ENCODE measurements around the gene ITPR3. TPM values are rescaled to one million over a fixed set of nuclear protein-coding genes. Genes with fewer than 3 reads are reported as not detected.

Gene ITPR3
- polyA plus RNA-seq, 3 donors = 7.5 to 8.1 (median 7.6) TPM

DNA sequence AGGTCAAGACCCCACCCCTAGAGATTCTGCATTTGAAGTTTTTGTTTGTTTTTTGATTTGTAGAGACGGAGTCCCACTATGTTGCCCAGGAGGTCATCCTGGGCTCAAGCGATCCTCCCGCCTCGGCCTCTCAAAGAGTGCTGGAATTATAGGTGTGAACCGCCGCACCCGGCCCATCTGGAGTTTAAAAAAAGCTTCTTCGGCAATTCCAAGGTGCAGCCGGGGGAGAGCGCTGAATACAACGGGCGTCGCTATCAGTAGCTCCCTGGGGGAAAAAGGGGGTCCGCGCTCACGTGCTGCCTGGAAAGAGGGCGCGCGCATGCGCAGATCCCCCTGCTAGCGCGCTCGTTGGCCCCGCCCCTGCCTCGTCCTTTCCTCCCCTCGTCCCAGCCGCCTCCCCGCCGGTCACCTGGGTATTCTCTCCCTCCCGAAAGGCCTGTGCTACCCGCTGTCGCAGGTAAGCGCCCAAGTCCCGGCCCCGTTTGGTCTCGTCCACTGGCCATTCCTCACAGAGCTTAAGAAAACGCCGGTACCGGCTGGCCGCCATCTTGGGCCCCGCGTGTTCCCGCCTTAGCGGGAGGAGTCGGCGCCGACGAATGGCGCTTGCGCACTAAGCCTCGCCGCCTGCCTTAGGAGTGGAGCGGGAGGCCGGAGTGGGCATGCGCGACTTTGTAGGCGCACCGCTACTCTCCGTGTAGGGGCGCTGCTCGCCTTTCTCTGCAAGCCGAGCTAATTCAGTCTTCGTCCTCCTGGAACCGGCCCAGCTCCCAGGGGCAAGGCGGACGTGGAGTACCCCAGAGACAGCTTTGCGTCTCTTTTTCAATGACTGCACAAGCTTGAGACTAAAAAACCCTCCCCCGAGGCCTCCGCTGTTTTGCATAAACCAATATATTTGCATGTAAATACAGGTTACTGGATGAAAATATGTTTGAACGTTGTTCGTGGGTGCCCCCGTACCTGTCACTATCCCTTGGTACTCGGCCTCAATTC, 90.3 kb downstream of the ITPR3 start, which contains the start of gene UQCC2:
Gene UQCC2 (minus strand): TSS at position 561 of the 990 bp plus-strand sequence. CDS start 14 bp downstream, at position 547.
- peak; percentile 90 to 97 (median 91) for DNase-seq (ENCODE audit: low read depth in 3 of 3, low spot score in 2 of 3)

DNA sequence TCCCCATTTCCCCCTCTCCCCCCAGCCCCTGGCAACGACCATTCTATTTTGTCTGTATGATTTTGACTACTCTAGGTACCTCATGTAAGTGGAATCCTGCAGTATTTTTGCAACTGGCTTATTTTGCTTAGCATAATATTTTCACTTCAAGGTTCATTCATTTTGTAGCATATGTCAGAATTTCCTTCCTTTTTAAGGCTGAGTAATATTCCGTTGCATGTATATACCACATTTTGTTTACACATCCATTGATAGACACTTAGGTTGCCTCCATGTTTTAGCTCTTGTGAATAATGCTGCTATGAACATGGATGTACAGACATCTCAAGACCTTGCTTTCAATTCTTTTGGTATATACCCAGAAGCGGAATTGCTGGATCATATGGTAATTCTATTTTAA, 91.8 kb downstream of the ITPR3 start:
- DNase-seq (ENCODE audit: low read depth in 3 of 3, low spot score in 2 of 3) = no peak

DNA sequence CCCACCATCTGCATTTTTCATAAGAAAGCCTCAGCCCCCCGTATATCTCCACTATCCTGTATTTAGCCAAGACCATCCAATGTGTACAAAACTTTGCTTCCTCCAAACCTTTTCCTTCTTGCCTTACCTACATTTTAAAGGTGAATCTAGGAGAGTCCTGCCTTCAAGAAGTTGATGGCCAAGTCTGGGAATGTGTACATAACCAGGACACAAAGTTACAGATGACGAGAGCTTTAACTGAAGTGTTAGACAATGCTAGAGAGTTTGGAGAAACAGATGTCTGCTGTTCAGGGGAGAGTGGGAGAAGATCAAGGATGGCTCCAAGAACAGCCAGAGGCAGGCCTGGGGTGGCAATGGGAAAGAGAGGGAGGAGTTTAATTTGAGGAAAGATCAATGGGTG, 92.7 kb downstream of the ITPR3 start:
- DNase-seq (ENCODE audit: low read depth in 3 of 3, low spot score in 2 of 3) = no peak

DNA sequence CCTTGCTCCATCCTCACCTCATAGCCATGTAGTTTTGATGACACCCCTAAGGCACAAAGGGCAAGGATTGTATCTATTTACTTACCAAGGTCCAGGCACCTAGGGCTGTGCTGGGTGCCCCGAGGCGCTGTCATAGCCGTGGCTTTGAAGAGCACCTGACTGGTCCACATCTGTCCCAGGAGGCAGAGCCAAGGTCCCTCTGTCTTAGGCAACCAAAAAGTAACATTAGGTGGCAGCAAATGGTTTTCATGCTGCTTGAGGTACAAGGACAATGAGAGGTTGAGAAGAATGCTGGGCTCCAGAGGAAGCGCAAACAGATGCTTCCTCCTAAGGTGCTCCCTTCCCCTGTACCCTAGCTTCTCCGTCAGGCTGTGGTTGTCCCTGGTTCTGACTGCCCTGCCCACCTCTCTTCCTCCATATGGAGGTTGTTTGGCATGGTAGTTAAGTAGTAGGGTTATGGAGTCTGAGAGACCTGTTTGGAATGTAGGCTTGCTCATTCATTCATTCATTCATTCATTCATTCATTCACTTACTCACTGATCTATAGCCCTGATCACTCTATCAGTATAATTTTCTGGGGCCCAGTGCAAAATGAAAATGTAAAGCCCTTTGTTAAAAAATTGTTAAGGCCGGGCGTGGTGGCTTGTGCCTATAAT, 93.4 kb downstream of the ITPR3 start:
- no peak for DNase-seq (ENCODE audit: low read depth in 3 of 3, low spot score in 2 of 3)

DNA sequence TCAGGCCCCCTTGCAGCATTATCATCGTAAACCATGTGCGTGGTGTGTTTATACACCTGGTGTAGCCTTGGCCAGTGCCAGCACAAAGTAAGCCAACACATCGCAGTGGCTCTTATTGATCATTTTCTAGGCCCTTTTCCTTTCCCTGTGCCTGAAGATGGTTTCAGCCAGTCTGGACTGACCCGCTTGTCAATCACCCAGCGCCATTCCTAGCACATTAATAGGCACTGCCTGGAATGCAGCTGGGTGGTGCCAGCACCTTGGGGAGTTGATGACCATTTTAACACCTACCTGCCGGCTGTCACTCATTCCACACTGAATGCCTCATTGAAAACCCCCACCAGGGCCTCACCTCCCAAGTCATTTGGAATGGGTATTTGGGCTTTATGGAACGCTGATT, 95.3 kb downstream of the ITPR3 start:
- no peak for DNase-seq (ENCODE audit: low read depth in 3 of 3, low spot score in 2 of 3)

DNA sequence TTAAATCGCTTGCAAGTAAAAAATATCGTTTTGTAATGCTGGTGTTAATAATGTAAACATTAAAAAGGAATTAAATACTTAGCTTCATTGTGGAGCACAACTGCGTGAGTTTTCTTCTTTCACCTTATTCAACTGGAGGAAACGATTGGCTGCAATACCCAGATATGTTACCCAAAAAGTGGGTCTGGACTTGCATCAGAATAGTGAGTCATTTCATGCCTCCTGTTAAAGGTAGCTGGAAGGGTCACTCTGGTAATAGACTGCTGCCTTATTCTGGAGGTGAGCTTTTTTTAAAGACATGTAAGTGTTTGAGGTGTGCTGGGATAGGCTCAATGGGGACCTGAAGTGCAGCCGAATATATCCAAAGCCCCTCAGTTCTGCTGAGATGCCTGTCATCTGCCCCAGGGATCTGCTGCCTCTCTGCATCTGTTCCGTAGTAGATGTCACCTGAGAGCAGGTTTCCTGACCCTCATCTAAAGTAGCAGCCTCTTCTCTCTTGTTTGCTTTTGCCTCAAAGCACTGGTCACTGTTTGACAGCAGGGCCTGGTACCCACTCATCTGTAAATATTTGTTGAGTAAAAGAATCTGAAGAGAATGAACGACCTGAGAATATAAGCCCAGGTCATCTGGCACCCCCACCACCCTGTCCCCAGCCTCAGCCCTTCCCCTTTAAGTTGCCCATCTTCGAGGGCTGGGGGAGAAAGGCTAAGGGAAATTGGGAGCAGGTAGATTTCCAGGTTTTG, 95.9 kb downstream of the ITPR3 start:
- no peak for DNase-seq (ENCODE audit: low read depth in 3 of 3, low spot score in 2 of 3)

DNA sequence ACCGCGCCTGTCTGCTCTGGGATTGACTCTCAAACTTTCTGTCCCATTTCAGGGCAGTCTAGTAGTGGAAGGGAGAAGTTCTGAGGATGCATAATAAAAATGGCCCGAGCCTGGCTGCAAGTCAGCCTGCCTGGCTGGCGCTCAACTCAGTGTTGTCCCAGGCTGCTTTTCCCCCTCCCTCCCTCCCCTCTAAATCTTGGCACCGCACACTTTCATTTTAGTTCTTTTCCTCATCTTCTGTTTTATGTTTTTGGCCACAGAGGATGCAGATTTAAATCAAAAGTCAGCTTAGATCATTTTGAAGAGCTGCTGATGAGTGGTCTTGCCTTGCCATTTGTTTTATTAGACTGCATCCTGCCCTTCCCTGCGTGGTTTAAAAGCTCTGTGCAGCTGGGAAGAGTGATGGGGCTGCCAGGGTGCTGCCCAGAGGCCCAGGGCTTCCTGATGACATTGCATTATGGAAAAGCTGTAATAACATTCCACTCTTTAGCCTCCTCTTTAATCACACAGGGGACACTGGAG, 96.9 kb downstream of the ITPR3 start:
- no peak for DNase-seq (ENCODE audit: low read depth in 3 of 3, low spot score in 2 of 3)

DNA sequence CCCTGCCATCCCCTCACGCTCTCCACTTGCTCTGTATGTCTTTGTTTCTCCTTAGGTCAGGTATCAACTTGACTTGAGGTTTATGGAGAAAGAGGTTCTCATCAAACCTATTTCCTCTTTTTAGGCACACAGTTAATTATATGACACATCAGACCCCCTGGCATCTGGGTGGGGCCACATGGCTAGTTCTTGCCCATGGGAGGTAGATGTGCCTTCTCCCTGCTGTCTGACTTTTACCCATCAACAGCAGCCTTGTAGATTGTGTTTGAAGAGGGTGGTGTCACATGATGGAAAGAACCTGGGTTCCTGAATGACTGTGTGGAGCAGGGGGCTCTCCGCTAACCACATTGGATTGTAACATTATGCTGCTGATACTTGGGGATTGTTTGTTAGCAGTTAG, 97.6 kb downstream of the ITPR3 start:
- DNase-seq (ENCODE audit: low read depth in 3 of 3, low spot score in 2 of 3) = no peak

DNA sequence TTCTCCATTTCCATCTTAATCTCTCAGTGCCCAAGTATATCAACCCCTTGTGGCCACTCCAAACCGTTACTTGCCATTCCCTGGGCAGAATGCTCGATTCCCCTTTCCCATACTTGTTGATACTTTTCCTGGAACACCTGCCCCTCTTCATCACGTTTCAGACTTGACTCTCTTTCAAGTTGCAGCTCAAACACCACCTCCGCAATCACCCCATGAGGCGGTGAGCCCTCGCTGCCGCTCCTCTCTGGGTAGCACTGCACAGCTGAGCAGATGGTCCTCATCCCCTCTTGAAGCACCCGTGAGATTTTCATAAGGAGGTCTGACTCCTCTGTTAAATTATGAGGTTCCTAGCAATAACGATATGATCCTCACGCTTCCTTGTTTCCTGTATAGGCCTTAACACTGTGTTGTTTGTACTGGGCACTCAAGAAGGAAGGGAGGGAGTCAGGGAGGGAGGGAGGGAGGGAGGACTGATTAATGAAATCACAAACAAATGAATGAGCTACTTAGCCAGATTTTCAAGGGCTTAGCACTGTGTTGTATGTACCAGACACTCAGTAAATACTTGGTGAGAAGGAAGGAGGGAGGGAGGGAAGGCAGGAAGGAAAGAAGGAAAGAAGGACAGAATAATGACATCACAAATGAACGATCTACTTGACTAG, 98.3 kb downstream of the ITPR3 start:
- no peak for DNase-seq (ENCODE audit: low read depth in 3 of 3, low spot score in 2 of 3)

DNA sequence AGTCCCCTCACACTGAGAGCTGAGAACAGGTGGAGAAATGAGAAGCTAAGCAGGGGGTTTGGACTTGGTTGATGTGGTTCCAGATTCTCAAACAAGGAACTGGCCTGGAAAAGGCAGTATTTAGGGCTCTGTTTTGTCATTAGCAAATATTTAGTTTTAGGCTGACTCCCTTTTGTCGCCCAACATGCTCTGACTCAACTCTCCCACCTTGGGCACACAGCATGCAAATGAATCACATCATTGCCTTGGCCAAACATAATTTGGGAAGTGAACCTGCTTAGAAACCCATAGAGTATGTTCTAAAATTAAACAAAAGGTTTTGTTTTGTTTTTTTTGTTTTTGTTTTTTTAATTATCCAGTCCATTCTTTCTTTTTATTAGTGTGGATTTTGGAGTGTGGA, 99.9 kb downstream of the ITPR3 start:
- no peak for DNase-seq (ENCODE audit: low read depth in 3 of 3, low spot score in 2 of 3)

DNA sequence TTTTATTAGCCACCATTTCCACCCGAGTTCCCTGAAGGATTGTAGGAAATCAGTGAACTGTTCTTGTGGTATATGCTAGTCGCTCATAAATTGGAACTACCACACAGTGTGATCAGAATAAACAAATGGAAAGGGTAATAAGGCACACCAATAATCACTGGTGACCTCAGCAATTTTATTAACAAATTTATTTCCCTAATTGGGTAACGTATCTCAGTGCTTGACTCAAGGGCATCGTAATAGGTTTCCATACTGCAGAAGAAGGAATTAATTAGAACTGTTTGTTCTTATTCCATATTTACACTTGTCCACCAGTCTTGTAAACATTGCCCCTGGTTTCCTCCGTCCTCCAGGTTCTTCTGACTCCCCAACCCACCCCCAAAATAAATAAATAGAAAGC, 100.4 kb downstream of the ITPR3 start:
- DNase-seq (ENCODE audit: low read depth in 3 of 3, low spot score in 2 of 3) = no peak

DNA sequence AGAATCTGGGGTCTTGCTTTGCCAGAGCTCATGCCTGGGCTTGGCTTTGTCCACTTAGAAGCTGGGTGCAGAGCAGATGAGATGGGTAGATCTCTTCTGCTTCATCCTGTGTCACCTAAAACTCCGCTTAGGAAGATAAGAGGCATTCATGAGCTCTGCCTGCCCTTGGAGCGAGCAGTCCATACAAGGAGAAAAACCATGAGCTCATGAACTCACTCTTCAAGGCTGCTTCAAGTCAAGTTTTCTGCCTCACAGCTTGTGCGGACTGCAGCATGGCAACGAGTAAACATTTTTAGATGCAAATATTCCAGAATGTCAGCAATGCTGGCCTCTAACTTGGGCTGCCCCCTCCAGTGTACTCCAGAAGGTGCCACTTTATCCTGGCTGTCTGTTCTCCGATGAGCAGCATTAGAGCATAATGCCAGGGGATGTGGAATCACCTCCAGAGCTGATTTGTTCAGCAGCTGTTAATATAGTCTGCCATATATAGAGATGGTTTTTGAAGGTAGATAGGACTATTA, 101.0 kb downstream of the ITPR3 start:
- DNase-seq (ENCODE audit: low read depth in 3 of 3, low spot score in 2 of 3) = no peak

DNA sequence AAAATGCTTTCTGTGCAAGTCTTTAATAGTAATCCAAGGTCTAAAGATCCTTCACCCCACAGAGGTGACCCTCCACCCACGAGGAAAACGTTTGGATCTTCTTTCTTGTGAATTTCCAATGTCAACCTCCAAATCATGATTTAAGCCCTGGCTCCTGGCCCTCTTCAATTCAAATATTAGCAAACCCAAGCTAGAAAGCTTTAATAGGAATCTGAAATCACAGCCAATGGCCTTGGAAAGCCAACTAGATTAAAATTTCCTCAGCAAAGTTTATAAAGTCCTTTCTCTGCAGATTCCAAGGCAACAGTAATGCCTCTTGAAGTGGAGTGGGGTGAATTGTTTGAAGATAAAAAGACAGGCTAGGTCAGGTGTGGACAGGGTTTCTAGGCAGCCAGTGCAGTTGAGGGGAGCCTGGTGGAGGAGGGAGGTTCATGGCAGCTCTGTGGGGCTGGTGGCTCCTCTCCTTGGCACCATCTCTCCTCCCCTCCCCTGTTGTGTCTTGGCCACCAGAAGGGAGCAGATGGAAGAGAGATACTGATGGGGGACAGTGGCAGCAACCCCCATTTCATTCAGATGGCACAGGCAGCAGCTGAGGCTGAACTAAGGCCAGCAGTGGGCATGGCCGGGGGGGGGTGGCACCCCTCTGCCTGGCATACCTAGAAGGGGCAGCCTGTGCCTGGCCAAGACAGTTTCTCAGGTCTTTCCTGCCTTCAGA, 102.4 kb downstream of the ITPR3 start:
- DNase-seq (ENCODE audit: low read depth in 3 of 3, low spot score in 2 of 3) = no peak

DNA sequence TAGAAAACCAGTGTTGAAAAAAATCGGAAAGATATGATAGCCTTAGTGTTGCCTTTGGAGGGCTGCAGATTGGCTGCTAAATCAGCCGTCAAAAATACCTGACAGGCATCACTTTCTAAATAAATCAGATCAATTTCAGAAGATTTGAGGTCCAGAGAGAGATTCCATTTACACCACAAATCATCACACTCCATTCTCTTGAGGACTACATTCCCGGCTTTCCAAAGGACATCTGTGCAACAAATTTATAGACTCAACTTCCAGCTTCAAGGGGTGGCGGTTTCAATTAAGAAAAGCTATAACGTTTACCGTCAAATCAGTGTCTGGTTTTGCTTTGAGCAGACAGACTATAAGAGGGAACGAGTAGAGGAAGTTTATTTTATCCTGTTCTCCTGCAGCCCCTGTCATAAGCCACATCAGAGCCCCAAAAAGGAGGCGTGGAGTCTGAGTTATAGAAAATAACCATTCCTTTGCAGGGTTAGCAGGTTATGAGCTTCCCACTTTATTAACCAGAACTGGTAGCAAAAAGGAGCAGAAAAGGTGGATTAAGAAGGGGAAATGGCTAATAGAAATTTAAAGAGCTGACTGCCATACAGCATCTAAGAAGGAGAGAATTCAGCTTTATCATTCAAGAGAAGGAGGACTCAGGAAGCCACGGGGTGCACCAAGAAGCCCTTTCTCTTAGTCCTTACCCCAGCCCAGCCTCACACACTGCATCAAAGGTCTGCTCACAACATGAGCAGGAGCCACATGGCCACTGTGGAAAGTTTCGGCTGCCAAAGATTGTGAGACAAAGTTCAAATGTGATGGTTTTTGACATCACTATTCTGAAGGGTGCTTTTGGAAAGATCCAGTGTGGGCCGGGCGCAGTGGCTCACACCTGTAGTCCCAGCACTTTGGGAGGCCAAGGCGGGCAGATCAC, 103.2 kb downstream of the ITPR3 start:
- no peak for DNase-seq (ENCODE audit: low read depth in 3 of 3, low spot score in 2 of 3)

DNA sequence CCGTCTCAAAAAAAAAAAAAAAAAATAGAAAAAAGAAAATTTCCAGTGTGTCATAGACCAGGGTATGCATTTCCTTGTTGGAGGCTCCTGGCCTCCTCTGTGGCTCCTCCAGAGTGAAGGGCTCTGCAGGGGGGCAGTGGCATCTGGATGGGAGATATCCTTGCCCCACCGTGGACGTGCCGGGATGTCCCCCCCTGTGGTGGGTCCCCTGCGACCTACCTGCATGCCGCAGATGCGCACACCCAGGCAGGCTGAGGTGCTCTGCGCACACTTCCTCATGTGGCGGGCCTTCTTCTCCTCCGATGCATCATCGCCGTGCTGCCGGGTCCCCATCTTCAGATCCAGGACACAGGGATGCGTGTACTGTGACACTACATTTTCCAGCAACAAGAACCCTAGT, 104.1 kb downstream of the ITPR3 start:
- DNase-seq (ENCODE audit: low read depth in 3 of 3, low spot score in 2 of 3) = no peak

DNA sequence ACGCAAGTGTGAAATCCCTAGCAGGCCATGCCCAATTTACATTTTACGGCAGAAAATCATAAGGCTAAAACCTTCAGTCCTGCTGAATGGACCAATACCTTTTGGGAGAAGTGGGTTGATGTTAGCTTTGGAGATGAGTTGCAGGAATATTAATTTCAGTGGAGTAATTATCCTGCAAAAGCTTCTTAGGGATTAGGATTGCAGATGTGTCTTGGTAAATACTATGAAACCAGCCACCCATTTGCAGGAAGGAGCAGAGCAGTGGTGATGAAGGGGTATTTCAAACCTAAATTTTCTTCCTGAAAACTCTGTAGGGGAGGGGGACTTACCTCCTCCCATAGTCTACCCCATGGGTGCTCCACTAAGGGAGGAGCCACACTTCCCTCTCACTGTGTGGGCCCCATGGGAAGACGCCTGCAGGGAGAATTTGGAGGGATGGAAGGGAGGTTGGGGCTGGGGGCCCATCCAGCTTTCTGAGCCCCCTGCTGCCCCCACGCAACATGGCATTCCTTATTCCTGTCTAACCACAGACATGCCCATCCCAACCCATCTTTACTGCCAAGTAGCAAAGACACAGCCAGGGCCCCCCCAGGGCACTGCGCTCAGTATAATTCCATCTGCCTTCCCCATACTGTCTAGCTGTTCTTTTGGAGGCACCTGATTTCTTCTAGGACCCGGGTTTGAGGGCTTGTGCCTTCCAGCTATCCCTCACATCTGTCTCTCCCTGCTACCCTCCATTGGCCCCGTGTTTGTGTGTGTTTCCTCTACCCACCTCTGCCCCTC, 105.0 kb downstream of the ITPR3 start:
- DNase-seq (ENCODE audit: low read depth in 3 of 3, low spot score in 2 of 3) = no peak

DNA sequence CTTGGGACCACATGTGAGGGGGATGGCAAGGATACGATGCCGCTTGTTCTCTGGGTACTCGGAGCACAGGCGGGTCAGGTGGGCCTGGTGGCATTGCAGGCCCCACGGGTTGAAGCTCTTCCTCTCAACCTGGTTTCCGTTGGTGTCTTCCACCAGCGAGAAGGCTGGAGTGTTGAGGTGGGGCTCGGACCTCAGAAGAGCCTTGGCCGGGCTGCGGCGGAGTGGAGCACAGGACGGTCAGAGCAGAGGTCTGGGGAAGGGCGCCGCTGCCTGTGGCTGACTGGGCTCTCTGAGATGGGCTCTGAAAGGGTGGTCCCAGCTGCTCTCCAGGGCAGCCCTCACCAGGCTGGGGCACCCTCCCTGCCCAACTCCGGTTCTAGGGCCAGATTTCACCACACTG, 105.6 kb downstream of the ITPR3 start:
- no peak for DNase-seq (ENCODE audit: low read depth in 3 of 3, low spot score in 2 of 3)

DNA sequence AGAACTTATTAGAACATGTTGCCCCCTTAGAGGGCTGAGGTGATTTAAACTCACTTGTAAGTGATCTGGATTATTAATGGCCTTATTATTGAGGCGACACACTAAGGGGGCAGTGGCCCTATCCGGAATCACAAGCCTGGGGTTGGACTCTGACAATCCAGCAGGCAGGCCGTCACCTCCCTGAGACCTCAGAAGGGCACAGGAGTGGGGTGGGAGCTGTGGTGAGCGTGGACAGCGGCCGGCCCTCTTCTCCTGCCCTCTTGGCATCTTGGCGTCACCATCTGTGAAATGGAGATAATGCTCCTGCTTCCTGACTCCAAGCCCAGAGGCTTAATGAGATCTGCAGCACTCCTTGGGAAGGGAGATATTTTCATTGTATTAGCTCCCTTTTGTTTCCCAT, 106.0 kb downstream of the ITPR3 start:
- DNase-seq (ENCODE audit: low read depth in 3 of 3, low spot score in 2 of 3) = no peak
